Superior temporal gyrus (tissue), 1 donor: ENCODE measurements around the gene BIVM.

Experiments used
- DNase-seq: peaks from one replicate; pipeline ENCODE4 v3.0.0-alpha.2; 2016; ENCODE audit errors: extremely low spot score

BIVM gene

DNA sequence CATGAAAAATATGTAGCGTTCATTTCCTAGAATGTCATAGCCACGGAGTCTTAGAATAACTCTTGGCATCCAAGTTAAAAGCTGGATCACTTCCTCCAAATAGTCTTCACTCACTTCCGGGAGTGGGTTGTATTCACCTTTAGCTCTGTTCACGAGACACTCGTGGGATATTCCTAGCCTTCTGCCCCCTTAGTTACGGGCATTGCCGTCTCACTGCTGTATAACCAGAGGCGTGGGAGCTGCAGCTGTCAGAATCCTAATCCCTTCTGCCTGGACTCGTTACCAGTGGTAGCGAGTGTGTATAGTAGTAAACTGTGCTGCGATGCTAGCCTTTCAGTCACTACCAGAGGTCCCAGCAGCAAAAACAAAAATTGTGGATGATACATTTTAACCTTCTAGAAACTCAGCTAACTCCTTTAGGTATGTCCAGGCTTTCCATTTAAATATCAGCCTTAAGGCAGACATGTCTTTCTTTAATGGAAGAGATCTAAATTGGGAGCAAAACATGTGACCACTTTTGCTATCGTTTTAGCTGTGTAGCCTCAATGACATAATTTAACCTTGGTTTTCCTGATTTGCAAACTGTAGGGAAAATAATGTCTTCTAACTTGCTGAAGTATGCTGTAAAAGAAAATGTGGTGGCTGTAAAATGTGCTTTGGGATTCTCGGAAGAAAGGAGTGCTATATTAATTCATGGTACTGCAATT lies 81.0 kb downstream of the BIVM start:
- DNase-seq, result peak; percentile 18

DNA sequence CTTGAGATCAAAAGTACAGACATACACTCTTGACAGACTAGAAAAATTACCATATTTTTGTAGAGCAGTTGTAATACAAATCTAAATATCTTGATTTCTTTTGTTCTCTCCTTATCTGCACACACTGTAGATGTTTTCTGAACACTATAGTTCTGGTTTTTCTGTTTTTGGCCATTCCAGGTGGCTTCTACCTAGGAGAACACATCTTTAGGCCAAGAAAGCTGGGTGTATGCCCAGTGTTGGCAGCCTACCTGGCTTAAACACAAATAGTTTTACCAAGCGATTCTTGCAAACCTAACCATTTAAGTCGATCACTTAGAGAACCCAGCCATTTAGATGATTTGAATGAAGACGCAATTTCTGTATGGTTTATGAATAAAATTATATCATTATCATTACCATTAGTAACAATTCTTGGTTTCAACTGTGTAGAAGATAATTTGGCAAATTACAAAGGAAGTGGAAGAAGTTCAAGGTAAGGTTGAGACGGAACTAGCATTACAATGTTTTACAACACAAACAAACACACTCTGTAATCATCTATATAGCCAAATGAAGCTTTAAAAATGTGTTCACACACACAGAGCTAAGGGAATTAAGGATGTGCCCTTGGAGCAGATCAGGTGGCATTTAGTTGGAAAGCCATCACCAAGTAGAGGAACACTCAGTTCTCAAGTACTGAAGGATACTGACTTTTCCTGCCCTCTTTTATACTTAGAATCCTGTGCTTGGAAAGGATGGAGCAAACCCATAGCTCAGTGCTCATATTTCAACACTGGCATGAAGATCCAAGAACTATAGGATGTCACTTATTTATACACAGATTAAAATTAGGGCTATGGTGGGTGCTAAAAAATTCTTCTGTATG lies 83.1 kb downstream of the BIVM start:
- no peak for DNase-seq
